ENCODE measurements around the gene SELE.

Gene SELE

DNA sequence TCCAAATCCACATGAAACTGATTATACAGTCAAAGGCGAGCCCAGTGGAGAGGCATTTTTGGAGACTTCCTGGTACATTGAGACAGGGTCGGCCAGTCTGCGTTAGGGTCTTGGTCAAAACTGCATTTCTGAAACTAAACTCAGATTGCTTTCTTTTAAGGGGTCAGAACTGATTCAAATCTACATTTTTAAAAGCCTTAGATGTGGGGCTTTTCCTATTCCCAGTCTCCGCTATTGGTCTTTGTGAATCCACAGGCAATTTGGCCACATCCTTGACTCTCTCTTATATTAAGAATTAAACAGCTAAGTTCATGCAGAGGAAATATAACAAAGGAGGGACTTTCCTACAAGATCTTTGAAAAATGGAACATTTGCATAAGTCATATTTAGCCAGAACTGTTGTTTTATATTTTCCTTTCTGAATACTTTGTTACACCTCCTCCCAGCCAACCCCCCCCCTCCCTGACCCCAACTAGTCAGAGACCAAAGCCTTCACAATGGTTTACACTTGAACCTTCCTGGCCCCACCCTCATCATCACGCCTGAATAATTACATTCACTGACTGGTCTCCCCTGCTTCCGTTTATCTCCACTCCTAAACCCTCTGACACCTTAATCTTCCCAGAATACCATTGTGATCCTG is 53.4 kb downstream of the SELE start:
- peaks cover 65% of the 10 kb centered on the region for H3K27me3 ChIP-seq (ENCODE audit: control insufficient read depth, insufficient read depth, low read length)
- peaks cover 9% of the 10 kb centered on the region for H3K4me1 ChIP-seq (ENCODE audit: control insufficient read depth, low read depth, low read length)
- H3K9me3 ChIP-seq (ENCODE audit: control insufficient read depth, low read depth, low read length) = no peaks in the 10 kb centered on the region
- H3K4me3 ChIP-seq (ENCODE audit: low read length) = no peak overlapping the region
- H3K27ac ChIP-seq (ENCODE audit: low read length) = no peak overlapping the region
- H3K9ac ChIP-seq (ENCODE audit: low read length) = no peak overlapping the region
- H3K36me3 ChIP-seq (ENCODE audit: control insufficient read depth, low read depth, low read length) = no peaks in the 10 kb centered on the region

DNA sequence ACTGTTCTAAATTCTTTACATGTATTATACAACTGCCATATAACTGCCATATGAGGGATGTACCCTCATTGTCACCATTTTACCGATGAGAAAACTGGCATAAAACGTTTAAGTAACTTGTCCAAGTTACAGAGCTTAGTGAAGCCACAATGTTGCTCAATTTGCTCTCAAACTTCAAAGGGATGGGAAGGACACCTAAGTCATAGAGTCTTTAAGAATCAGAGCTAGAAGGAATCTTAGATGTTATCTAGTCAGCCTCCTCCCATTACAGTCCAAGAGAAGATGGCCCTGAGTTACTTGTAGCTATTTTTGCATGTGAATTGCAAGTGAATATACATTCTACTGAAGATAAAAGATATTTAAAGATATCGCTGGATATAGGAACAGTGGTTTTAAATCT is 54.2 kb downstream of the SELE start:
- Histone ChIP-seq H3K4me1 (ENCODE audit: control insufficient read depth, low read depth, low read length) (peaks cover 9% of the 10 kb centered on the region), H3K4me3 (ENCODE audit: low read length) (no peak overlapping the region), H3K36me3 (ENCODE audit: control insufficient read depth, low read depth, low read length) (no peaks in the 10 kb centered on the region), H3K9ac (ENCODE audit: low read length) (no peak overlapping the region), H3K27me3 (ENCODE audit: control insufficient read depth, insufficient read depth, low read length) (peaks cover 61% of the 10 kb centered on the region), H3K27ac (ENCODE audit: low read length) (no peak overlapping the region), H3K9me3 (ENCODE audit: control insufficient read depth, low read depth, low read length) (no peaks in the 10 kb centered on the region)

DNA sequence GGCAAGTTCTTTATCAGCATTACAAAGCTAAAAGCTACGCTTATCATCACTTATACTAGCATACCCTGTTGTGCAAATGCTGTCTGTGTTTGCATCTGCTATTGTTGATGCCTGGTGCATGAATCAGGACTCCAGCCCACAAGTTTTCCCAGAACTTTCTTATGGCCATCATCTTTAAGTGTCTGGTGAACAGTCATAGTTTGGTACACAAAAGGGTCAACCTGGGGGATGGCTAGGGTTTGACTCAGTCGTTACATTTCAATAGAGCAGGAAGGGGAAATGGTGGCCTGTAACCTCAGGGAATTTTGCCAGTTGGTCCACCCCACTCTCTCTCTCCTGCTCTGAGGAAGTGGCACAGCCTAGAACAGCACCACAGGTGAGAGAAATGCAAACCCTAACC is 57.9 kb downstream of the SELE start:
- Histone ChIP-seq H3K4me1 (ENCODE audit: control insufficient read depth, low read depth, low read length) (peaks cover 2% of the 10 kb centered on the region), H3K27ac (ENCODE audit: low read length) (no peak overlapping the region), H3K4me3 (ENCODE audit: low read length) (no peak overlapping the region), H3K36me3 (ENCODE audit: control insufficient read depth, low read depth, low read length) (no peaks in the 10 kb centered on the region), H3K27me3 (ENCODE audit: control insufficient read depth, insufficient read depth, low read length) (peaks cover 24% of the 10 kb centered on the region), H3K9ac (ENCODE audit: low read length) (no peak overlapping the region), H3K9me3 (ENCODE audit: control insufficient read depth, low read depth, low read length) (no peaks in the 10 kb centered on the region)
